Measurements from ENCODE around the gene ANO4. TPM values are rescaled to one million over a fixed set of nuclear protein-coding genes. Genes with fewer than 3 reads are reported as not detected.

Gene ANO4
- total RNA-seq, 1 donor from 2014 or later, result 0.13 TPM

- DNase-seq (ENCODE audit: low read depth), result no peak
- Histone ChIP-seq H3K36me3 (ENCODE audit: control insufficient read depth, insufficient read depth, low read length) (no peaks in the 10 kb centered on the region), H3K4me3 (ENCODE audit: low read depth, low read length) (no peak overlapping the region), H3K27me3 (ENCODE audit: control insufficient read depth, insufficient read depth, low read length) (no peaks in the 10 kb centered on the region)
- TF ChIP-seq CTCF (IDR thresholded peaks at IDR 0.05; ENCODE audit: insufficient read depth, low read length, poor library complexity, severe bottlenecking), result no peak
Measured at GRCh38 chr12:100963381-100963780, 168.8 kb downstream of the ANO4 start.

- no peak for DNase-seq (ENCODE audit: low read depth)
- TF ChIP-seq CTCF (IDR thresholded peaks at IDR 0.05; ENCODE audit: insufficient read depth, low read length, poor library complexity, severe bottlenecking), result no peak
- H3K27me3 ChIP-seq (ENCODE audit: control insufficient read depth, insufficient read depth, low read length), result no peaks in the 10 kb centered on the region
Measured at GRCh38 chr12:100964028-100964427, 169.5 kb downstream of the ANO4 start.

GRCh38 chr12:100967189-100967588 is 172.6 kb downstream of the ANO4 start:
- no peak for TF ChIP-seq CTCF (IDR thresholded peaks at IDR 0.05; ENCODE audit: insufficient read depth, low read length, poor library complexity, severe bottlenecking)

More at GRCh38 chr12:100964028-100964427, 169.5 kb downstream of the ANO4 start:
- Histone ChIP-seq H3K4me3 (ENCODE audit: low read depth, low read length) (no peak overlapping the region), H3K36me3 (ENCODE audit: control insufficient read depth, insufficient read depth, low read length) (no peaks in the 10 kb centered on the region)

GRCh38 chr12:100970894-100971293 is 176.3 kb downstream of the ANO4 start:
- no peak for TF ChIP-seq CTCF (IDR thresholded peaks at IDR 0.05; ENCODE audit: insufficient read depth, low read length, poor library complexity, severe bottlenecking)
- no peak for DNase-seq (ENCODE audit: low read depth)
- no peak overlapping the region for H3K4me3 ChIP-seq (ENCODE audit: low read depth, low read length)
- H3K27me3 ChIP-seq (ENCODE audit: control insufficient read depth, insufficient read depth, low read length), result no peaks in the 10 kb centered on the region
- no peaks in the 10 kb centered on the region for H3K36me3 ChIP-seq (ENCODE audit: control insufficient read depth, insufficient read depth, low read length)

More at GRCh38 chr12:100967189-100967588, 172.6 kb downstream of the ANO4 start:
- Histone ChIP-seq H3K36me3 (ENCODE audit: control insufficient read depth, insufficient read depth, low read length) (no peaks in the 10 kb centered on the region), H3K27me3 (ENCODE audit: control insufficient read depth, insufficient read depth, low read length) (no peaks in the 10 kb centered on the region), H3K4me3 (ENCODE audit: low read depth, low read length) (no peak overlapping the region)
- no peak for DNase-seq (ENCODE audit: low read depth)

GRCh38 chr12:100972121-100972520 is 177.5 kb downstream of the ANO4 start:
- TF ChIP-seq CTCF (IDR thresholded peaks at IDR 0.05; ENCODE audit: insufficient read depth, low read length, poor library complexity, severe bottlenecking), result no peak
- H3K27me3 ChIP-seq (ENCODE audit: control insufficient read depth, insufficient read depth, low read length), result no peaks in the 10 kb centered on the region
- no peaks in the 10 kb centered on the region for H3K36me3 ChIP-seq (ENCODE audit: control insufficient read depth, insufficient read depth, low read length)
- no peak for DNase-seq (ENCODE audit: low read depth)
- no peak overlapping the region for H3K4me3 ChIP-seq (ENCODE audit: low read depth, low read length)

GRCh38 chr12:100974341-100974740 is 179.8 kb downstream of the ANO4 start:
- H3K36me3 ChIP-seq (ENCODE audit: control insufficient read depth, insufficient read depth, low read length), result no peaks in the 10 kb centered on the region
- H3K4me3 ChIP-seq (ENCODE audit: low read depth, low read length), result no peak overlapping the region
- TF ChIP-seq CTCF (IDR thresholded peaks at IDR 0.05; ENCODE audit: insufficient read depth, low read length, poor library complexity, severe bottlenecking), result no peak
- no peaks in the 10 kb centered on the region for H3K27me3 ChIP-seq (ENCODE audit: control insufficient read depth, insufficient read depth, low read length)
- no peak for DNase-seq (ENCODE audit: low read depth)
